ENCODE results near the gene SELENBP1.

SELENBP1 gene

DNA sequence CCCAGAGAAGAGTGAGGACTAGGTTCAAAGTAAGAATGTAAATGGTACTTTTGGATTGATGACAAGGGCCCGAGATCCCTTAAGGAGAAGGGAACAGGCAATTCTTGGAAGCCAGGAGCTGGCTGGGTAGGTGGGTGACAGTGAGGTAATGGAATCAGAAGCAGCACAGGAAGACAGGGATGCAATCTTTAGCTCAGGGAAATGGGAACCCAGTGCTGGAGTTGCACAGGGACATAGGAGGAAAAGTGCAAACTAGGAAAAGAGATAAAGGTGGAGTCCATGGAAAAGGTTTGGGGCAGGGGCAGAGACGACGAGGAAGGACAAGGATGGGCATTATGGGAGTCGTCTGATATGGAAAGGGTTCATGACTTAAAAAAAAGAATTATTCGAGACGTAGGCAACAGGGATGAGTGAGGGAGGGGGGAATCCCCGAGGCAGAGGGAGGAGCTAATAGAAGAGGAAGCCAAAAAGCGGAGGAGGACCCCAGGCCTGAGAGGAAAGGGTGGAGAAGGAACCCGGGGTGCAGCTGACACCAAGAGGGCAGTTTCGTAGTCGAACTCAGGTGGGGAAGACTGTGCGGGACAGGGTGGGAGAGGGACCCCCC lies 45.8 kb downstream of the SELENBP1 start:
- peaks cover 7 to 32% of the 10 kb centered on the region in 2 donors for H3K36me3 ChIP-seq (replicated peaks in 1 of 2; ENCODE audit: control insufficient read depth in 2 of 2, insufficient read depth in 2 of 2, low read length in 2 of 2)
- peak overlapping the region; percentile 81 for H2AFZ ChIP-seq (ENCODE audit: low read length)
- H3K23ac ChIP-seq (ENCODE audit: low read depth, low read length, poor library complexity), result no peak overlapping the region
- no peak overlapping the region for H2BK12ac ChIP-seq (ENCODE audit: low read length)
- no peak overlapping the region for H3K14ac ChIP-seq (ENCODE audit: low read length)
- peaks cover 4 to 9% of the 10 kb centered on the region in 2 donors for H3K4me1 ChIP-seq (ENCODE audit: control insufficient read depth in 2 of 2, insufficient read depth in 1 of 2, low read depth in 1 of 2, low read length in 2 of 2)
- H4K91ac ChIP-seq (ENCODE audit: low read depth, low read length, poor library complexity), result no peak overlapping the region
- no peak overlapping the region for H2BK120ac ChIP-seq (ENCODE audit: low read depth, low read length)
- peak overlapping the region; percentile 2 for H3K27ac ChIP-seq (replicated peaks; ENCODE audit: low read length)
- WGBS, 2 donors (ENCODE audit: extremely low coverage in 2 of 2, insufficient read length in 2 of 2, insufficient replicate concordance in 1 of 2), result no CpG with 5 or more reads among the region's 12 CpGs
- no peak for DNase-seq (ENCODE audit: low spot score)
- H3K79me1 ChIP-seq (ENCODE audit: low read depth, low read length), result peaks cover 3% of the 10 kb centered on the region
- no peaks in the 10 kb centered on the region for H3K27me3 ChIP-seq (ENCODE audit: control insufficient read depth in 3 of 3, insufficient read depth in 3 of 3, low read depth in 1 of 3, low read length in 3 of 3)
- H3K9me3 ChIP-seq (replicated peaks in 1 of 2; ENCODE audit: control insufficient read depth in 2 of 2, insufficient read depth in 1 of 2, low read depth in 1 of 2, low read length in 2 of 2), result no peaks in the 10 kb centered on the region
- H2BK15ac ChIP-seq (ENCODE audit: low read length), result no peak overlapping the region
- H2BK5ac ChIP-seq (ENCODE audit: low read length), result no peak overlapping the region
- H3K4ac ChIP-seq (ENCODE audit: low read length), result no peak overlapping the region
- H3K9ac ChIP-seq (ENCODE audit: low read depth, low read length, poor library complexity), result peak overlapping the region; percentile 46
- H3K4me3 ChIP-seq (ENCODE audit: low read length in 2 of 2), result peak overlapping the region; percentile 62 to 87
- peak overlapping the region; percentile 57 for H3K18ac ChIP-seq (ENCODE audit: low read length)
- peak overlapping the region; percentile 63 for H3K4me2 ChIP-seq (ENCODE audit: insufficient read depth, low read length, poor library complexity, severe bottlenecking)
- H2AK5ac ChIP-seq (ENCODE audit: low read depth, low read length), result peak overlapping the region; percentile 61
- H4K8ac ChIP-seq (ENCODE audit: low read depth, low read length), result no peak overlapping the region

DNA sequence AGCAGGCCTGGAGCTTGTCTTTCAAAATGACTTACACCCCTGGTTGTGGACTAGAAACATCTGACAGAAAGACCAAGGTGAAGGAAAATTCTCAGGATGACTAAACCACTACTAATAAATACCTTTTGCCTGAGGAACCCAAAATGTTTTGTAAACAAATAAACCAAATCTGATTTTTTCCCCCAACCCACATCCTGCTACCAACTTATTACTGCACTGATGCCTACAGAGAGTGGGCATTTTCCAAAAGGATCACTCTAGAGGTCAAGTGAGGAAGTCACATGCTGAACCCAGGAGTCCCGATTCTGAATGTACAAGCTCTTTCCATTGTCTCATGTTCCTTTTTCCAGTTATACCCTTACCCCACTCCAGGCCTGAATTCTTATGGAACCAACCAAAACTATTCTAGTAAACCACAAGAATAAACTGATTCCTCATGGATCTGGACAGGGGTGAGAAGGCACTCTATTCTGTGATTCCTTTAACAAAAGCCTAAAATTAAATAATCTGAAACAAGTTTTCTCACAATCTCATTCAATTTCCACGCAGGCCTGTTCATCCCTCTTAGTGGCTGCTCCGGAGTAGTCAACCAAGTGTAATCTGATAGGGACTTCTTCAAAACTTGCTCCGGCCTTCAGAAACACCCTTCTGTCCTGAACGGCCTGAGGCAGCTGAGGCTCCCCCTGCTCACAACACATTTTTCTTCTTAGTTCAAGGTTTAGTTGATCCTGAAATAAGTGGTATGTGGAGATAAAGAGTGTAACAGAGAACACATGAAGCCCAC lies 46.7 kb downstream of the SELENBP1 start:
- Histone ChIP-seq H3K9me3 (replicated peaks in 1 of 2; ENCODE audit: control insufficient read depth in 2 of 2, insufficient read depth in 1 of 2, low read depth in 1 of 2, low read length in 2 of 2) (no peaks in the 10 kb centered on the region), H4K8ac (ENCODE audit: low read depth, low read length) (no peak overlapping the region), H3K36me3 (replicated peaks in 1 of 2; ENCODE audit: control insufficient read depth in 2 of 2, insufficient read depth in 2 of 2, low read length in 2 of 2) (peaks cover 7 to 36% of the 10 kb centered on the region in 2 donors), H3K4ac (ENCODE audit: low read length) (no peak overlapping the region), H3K27ac (replicated peaks; ENCODE audit: low read length) (no peak overlapping the region), H3K9ac (ENCODE audit: low read depth, low read length, poor library complexity) (no peak overlapping the region), H3K79me1 (ENCODE audit: low read depth, low read length) (peaks cover 3% of the 10 kb centered on the region), H2AFZ (ENCODE audit: low read length) (no peak overlapping the region), H2BK12ac (ENCODE audit: low read length) (no peak overlapping the region), H3K27me3 (ENCODE audit: control insufficient read depth in 3 of 3, insufficient read depth in 3 of 3, low read depth in 1 of 3, low read length in 3 of 3) (no peaks in the 10 kb centered on the region), H2BK15ac (ENCODE audit: low read length) (no peak overlapping the region), H2AK5ac (ENCODE audit: low read depth, low read length) (no peak overlapping the region), H3K14ac (ENCODE audit: low read length) (no peak overlapping the region), H3K4me1 (ENCODE audit: control insufficient read depth in 2 of 2, insufficient read depth in 1 of 2, low read depth in 1 of 2, low read length in 2 of 2) (peaks cover 4 to 9% of the 10 kb centered on the region in 2 donors), H4K91ac (ENCODE audit: low read depth, low read length, poor library complexity) (no peak overlapping the region), H2BK120ac (ENCODE audit: low read depth, low read length) (no peak overlapping the region), H3K4me2 (ENCODE audit: insufficient read depth, low read length, poor library complexity, severe bottlenecking) (no peak overlapping the region), H3K18ac (ENCODE audit: low read length) (no peak overlapping the region), H3K4me3 (ENCODE audit: low read length in 2 of 2) (peak overlapping the region in 1 of 2 donors; percentile 62), H2BK5ac (ENCODE audit: low read length) (no peak overlapping the region), H3K23ac (ENCODE audit: low read depth, low read length, poor library complexity) (no peak overlapping the region)
- DNase-seq (ENCODE audit: low spot score), result no peak
- no CpG with 5 or more reads among the region's 5 CpGs for WGBS, 2 donors (ENCODE audit: extremely low coverage in 2 of 2, insufficient read length in 2 of 2, insufficient replicate concordance in 1 of 2)

DNA sequence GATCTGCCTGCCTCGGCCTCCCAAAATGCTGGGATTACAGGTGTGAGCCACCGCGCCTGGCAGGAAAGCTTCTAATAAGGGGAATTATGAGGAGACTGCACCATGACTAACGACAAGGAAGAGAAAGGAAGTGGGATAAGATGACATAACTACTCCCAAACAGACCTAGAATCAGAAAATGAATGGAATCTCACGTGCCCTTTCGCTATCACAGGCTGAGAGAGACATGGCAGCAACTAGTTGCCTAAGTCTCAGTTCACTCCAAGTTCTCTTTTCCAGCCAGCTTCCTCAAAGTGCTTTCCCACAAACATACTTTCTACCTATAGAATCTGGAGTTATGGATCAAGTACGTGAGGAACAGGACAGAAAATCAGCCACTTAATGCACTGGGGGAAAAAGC lies 47.3 kb downstream of the SELENBP1 start:
- H3K4me2 ChIP-seq (ENCODE audit: insufficient read depth, low read length, poor library complexity, severe bottlenecking), result no peak overlapping the region
- H3K4me3 ChIP-seq (ENCODE audit: low read length in 2 of 2), result no peak overlapping the region
- no peak for DNase-seq (ENCODE audit: low spot score)

DNA sequence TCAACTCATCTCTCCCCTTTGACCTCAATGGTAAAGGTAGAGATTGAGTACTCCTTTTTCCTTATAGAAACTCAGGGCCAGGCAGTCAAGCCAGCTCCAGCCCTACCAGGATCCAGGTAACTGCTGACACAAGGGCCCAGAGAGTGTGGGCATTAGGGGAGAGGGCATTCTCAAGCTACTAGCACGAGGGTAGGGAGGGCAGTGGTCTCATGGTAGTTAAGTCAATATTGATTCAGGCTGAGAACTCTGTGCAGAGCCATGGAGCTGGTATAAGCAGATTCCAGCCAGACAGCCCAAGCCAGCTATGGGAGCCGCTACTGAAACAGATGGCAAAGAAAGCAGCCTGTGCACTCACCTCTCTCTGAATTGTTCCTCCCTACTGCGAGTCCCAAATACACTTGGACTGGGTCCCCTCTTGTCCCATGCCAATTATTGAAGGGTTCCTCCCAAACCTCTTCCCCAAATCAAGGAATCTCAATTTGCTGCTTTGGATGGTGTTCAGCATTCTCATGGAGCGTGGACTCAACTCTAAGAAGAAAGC lies 48.0 kb downstream of the SELENBP1 start:
- Histone ChIP-seq H2AK5ac (ENCODE audit: low read depth, low read length) (no peak overlapping the region), H3K4me1 (ENCODE audit: control insufficient read depth in 2 of 2, insufficient read depth in 1 of 2, low read depth in 1 of 2, low read length in 2 of 2) (peaks cover 4 to 9% of the 10 kb centered on the region in 2 donors), H4K8ac (ENCODE audit: low read depth, low read length) (no peak overlapping the region), H3K27ac (replicated peaks; ENCODE audit: low read length) (no peak overlapping the region), H2BK120ac (ENCODE audit: low read depth, low read length) (no peak overlapping the region), H3K9ac (ENCODE audit: low read depth, low read length, poor library complexity) (no peak overlapping the region), H2AFZ (ENCODE audit: low read length) (no peak overlapping the region), H3K4me3 (ENCODE audit: low read length in 2 of 2) (no peak overlapping the region), H3K4ac (ENCODE audit: low read length) (no peak overlapping the region), H2BK5ac (ENCODE audit: low read length) (no peak overlapping the region), H3K79me1 (ENCODE audit: low read depth, low read length) (peaks cover 3% of the 10 kb centered on the region), H3K4me2 (ENCODE audit: insufficient read depth, low read length, poor library complexity, severe bottlenecking) (no peak overlapping the region), H4K91ac (ENCODE audit: low read depth, low read length, poor library complexity) (no peak overlapping the region), H3K23ac (ENCODE audit: low read depth, low read length, poor library complexity) (no peak overlapping the region), H3K14ac (ENCODE audit: low read length) (no peak overlapping the region), H2BK12ac (ENCODE audit: low read length) (no peak overlapping the region), H3K9me3 (replicated peaks in 1 of 2; ENCODE audit: control insufficient read depth in 2 of 2, insufficient read depth in 1 of 2, low read depth in 1 of 2, low read length in 2 of 2) (no peaks in the 10 kb centered on the region), H3K36me3 (replicated peaks in 1 of 2; ENCODE audit: control insufficient read depth in 2 of 2, insufficient read depth in 2 of 2, low read length in 2 of 2) (peaks cover 7 to 45% of the 10 kb centered on the region in 2 donors), H2BK15ac (ENCODE audit: low read length) (no peak overlapping the region), H3K27me3 (ENCODE audit: control insufficient read depth in 3 of 3, insufficient read depth in 3 of 3, low read depth in 1 of 3, low read length in 3 of 3) (no peaks in the 10 kb centered on the region), H3K18ac (ENCODE audit: low read length) (no peak overlapping the region)
- no CpG with 5 or more reads among the region's 4 CpGs for WGBS, 2 donors (ENCODE audit: extremely low coverage in 2 of 2, insufficient read length in 2 of 2, insufficient replicate concordance in 1 of 2)
- no peak for DNase-seq (ENCODE audit: low spot score)

More for the DNA sequence above, 47.3 kb downstream of the SELENBP1 start:
- Histone ChIP-seq H2AK5ac (ENCODE audit: low read depth, low read length) (no peak overlapping the region), H3K9ac (ENCODE audit: low read depth, low read length, poor library complexity) (no peak overlapping the region), H2AFZ (ENCODE audit: low read length) (no peak overlapping the region), H3K27me3 (ENCODE audit: control insufficient read depth in 3 of 3, insufficient read depth in 3 of 3, low read depth in 1 of 3, low read length in 3 of 3) (no peaks in the 10 kb centered on the region), H2BK120ac (ENCODE audit: low read depth, low read length) (no peak overlapping the region), H2BK12ac (ENCODE audit: low read length) (no peak overlapping the region), H3K4me1 (ENCODE audit: control insufficient read depth in 2 of 2, insufficient read depth in 1 of 2, low read depth in 1 of 2, low read length in 2 of 2) (peaks cover 4 to 9% of the 10 kb centered on the region in 2 donors), H3K23ac (ENCODE audit: low read depth, low read length, poor library complexity) (no peak overlapping the region), H3K79me1 (ENCODE audit: low read depth, low read length) (peaks cover 3% of the 10 kb centered on the region), H2BK5ac (ENCODE audit: low read length) (no peak overlapping the region), H3K4ac (ENCODE audit: low read length) (no peak overlapping the region), H3K36me3 (replicated peaks in 1 of 2; ENCODE audit: control insufficient read depth in 2 of 2, insufficient read depth in 2 of 2, low read length in 2 of 2) (peaks cover 7 to 42% of the 10 kb centered on the region in 2 donors), H3K14ac (ENCODE audit: low read length) (no peak overlapping the region), H3K27ac (replicated peaks; ENCODE audit: low read length) (no peak overlapping the region), H3K18ac (ENCODE audit: low read length) (no peak overlapping the region), H2BK15ac (ENCODE audit: low read length) (no peak overlapping the region), H4K91ac (ENCODE audit: low read depth, low read length, poor library complexity) (no peak overlapping the region), H3K9me3 (replicated peaks in 1 of 2; ENCODE audit: control insufficient read depth in 2 of 2, insufficient read depth in 1 of 2, low read depth in 1 of 2, low read length in 2 of 2) (no peaks in the 10 kb centered on the region), H4K8ac (ENCODE audit: low read depth, low read length) (no peak overlapping the region)
- WGBS, 2 donors (ENCODE audit: extremely low coverage in 2 of 2, insufficient read length in 2 of 2, insufficient replicate concordance in 1 of 2), result no CpG with 5 or more reads among the region's 7 CpGs
